GM18502 (cell line): ENCODE measurements around the gene TMSB15B.
A peak's percentile ranks its signal among the peaks of the same experiment; 100 is the strongest.
"Not testable (repeated sequence)": the region's sequence is repeated elsewhere in the genome, so short reads cannot be mapped to it uniquely, and the experiment has no call there.

ENCODE experiments used
- ATAC-seq: cut with Tn5 transposase; IDR thresholded peaks from one replicate; pipeline ENCODE4 v1.9.1; 2021; ENCODE audit warnings: mild to moderate bottlenecking; ENCODE audit not compliant: unreplicated experiment, poor library complexity

TMSB15B gene

GRCh38 chrX:103962411-103963278 lies at the start of gene TMSB15B:
TSS of gene TMSB15B (plus strand) at chrX:103962627.
- peak; percentile 97 for ATAC-seq

GRCh38 chrX:103913356-103914020 lies 48.9 kb upstream of the TMSB15B start:
- ATAC-seq, result no peak

GRCh38 chrX:103918050-103918449 lies 44.4 kb upstream of the TMSB15B start:
- peak; percentile 37 for ATAC-seq

GRCh38 chrX:103918571-103919269 lies 43.7 kb upstream of the TMSB15B start:
- ATAC-seq, result peak; percentile 67

- ATAC-seq, result peak; percentile 57
Observed at GRCh38 chrX:103919270-103919637, 43.2 kb upstream of the TMSB15B start.

GRCh38 chrX:103920515-103920914 lies 41.9 kb upstream of the TMSB15B start:
- peak; percentile 60 for ATAC-seq

GRCh38 chrX:103927030-103927429 lies 35.4 kb upstream of the TMSB15B start:
- ATAC-seq, result peak; percentile 77

- no peak for ATAC-seq
Observed at GRCh38 chrX:103927633-103928032, 34.8 kb upstream of the TMSB15B start.

GRCh38 chrX:103932133-103932532 lies 30.3 kb upstream of the TMSB15B start:
- ATAC-seq, result peak; percentile 92

GRCh38 chrX:103940257-103940656 lies 22.2 kb upstream of the TMSB15B start:
- ATAC-seq, result not testable (repeated sequence)

GRCh38 chrX:103941201-103941975 lies 21.0 kb upstream of the TMSB15B start:
- peak; percentile 64 for ATAC-seq

- ATAC-seq, result no peak
Observed at GRCh38 chrX:103949506-103949905, 12.9 kb upstream of the TMSB15B start.

GRCh38 chrX:103953353-103953752 lies 9.1 kb upstream of the TMSB15B start:
- no peak for ATAC-seq

- no peak for ATAC-seq
Observed at GRCh38 chrX:103954259-103954658, 8.2 kb upstream of the TMSB15B start.

- ATAC-seq, result not testable (repeated sequence)
Observed at GRCh38 chrX:103960599-103960998, 1.8 kb upstream of the TMSB15B start.

GRCh38 chrX:103983508-103983907 lies 21.1 kb downstream of the TMSB15B start:
- ATAC-seq, result not testable (repeated sequence)

GRCh38 chrX:103999234-103999633 lies 36.8 kb downstream of the TMSB15B start:
- peak; percentile 77 for ATAC-seq

GRCh38 chrX:104008831-104009230 lies 46.4 kb downstream of the TMSB15B start:
- no peak for ATAC-seq

GRCh38 chrX:104013158-104013557 lies 50.7 kb downstream of the TMSB15B start:
- no peak for ATAC-seq

GRCh38 chrX:104013606-104014005 lies 51.2 kb downstream of the TMSB15B start, which contains the start of gene H2BW1:
TSS of gene H2BW1 (minus strand) at chrX:104013708. CDS start at chrX:104013576, 132 bp downstream.
- no peak for ATAC-seq
